Measurements from ENCODE around the gene ZFYVE26.

- TF ChIP-seq, protein P1, sequence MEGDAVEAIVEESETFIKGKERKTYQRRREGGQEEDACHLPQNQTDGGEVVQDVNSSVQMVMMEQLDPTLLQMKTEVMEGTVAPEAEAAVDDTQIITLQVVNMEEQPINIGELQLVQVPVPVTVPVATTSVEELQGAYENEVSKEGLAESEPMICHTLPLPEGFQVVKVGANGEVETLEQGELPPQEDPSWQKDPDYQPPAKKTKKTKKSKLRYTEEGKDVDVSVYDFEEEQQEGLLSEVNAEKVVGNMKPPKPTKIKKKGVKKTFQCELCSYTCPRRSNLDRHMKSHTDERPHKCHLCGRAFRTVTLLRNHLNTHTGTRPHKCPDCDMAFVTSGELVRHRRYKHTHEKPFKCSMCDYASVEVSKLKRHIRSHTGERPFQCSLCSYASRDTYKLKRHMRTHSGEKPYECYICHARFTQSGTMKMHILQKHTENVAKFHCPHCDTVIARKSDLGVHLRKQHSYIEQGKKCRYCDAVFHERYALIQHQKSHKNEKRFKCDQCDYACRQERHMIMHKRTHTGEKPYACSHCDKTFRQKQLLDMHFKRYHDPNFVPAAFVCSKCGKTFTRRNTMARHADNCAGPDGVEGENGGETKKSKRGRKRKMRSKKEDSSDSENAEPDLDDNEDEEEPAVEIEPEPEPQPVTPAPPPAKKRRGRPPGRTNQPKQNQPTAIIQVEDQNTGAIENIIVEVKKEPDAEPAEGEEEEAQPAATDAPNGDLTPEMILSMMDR (IDR thresholded peaks at IDR 0.05; ENCODE audit: low read depth, low read length) = no peak
- TF ChIP-seq MYC (IDR thresholded peaks at IDR 0.05; ENCODE audit: low read depth, low read length) = no peak
These were observed 82.8 kb downstream of the ZFYVE26 start for GRCh38 chr14:67733616-67734015.
